GM18520 (cell line): Measurements from ENCODE around the gene PFKP.

Experiments
- ATAC-seq: cut with Tn5 transposase; IDR thresholded peaks from one replicate; pipeline ENCODE4 v1.9.1; 2021; ENCODE audit not compliant: unreplicated experiment

The PFKP gene

GRCh38 chr10:3179174-3179573, 111.8 kb downstream of the PFKP start:
- no peak for ATAC-seq

GRCh38 chr10:3180355-3181025, 113.1 kb downstream of the PFKP start:
- no peak for ATAC-seq

- no peak for ATAC-seq
Measured at GRCh38 chr10:3185386-3185785, 118.0 kb downstream of the PFKP start.

- ATAC-seq, result no peak
Measured at GRCh38 chr10:3186368-3186767, 119.0 kb downstream of the PFKP start.
